Fibroblast of villous mesenchyme (primary cell): ENCODE data around the gene UPK1A. TPM values are rescaled to one million over a fixed set of nuclear protein-coding genes. Genes with fewer than 3 reads are reported as not detected.

ENCODE experiments used
- DNase-seq: peaks from one replicate; pipeline ENCODE4 v3.0.0-alpha.2; 2010; ENCODE audit warnings: low read depth
- H3K4me3 ChIP-seq: 2 replicates; pipeline ENCODE4 v1.5.1; 2011; ENCODE audit warnings: low read depth, mild to moderate bottlenecking, low read length
- CTCF ChIP-seq: IDR thresholded peaks from 2 replicates; pipeline ENCODE4 v1.5.1; 2012; ENCODE audit warnings: low read depth, mild to moderate bottlenecking, low read length; ENCODE audit not compliant: insufficient read depth
- total RNA-seq: library from RNA; depleted of rRNA; stranded (reverse); fragments of >200 nt; gene quantifications from 2 replicates; pipeline ENCODE4 v1.2.3, GENCODE V29; 2012

UPK1A gene
- total RNA-seq, 1 donor: not detected

DNA sequence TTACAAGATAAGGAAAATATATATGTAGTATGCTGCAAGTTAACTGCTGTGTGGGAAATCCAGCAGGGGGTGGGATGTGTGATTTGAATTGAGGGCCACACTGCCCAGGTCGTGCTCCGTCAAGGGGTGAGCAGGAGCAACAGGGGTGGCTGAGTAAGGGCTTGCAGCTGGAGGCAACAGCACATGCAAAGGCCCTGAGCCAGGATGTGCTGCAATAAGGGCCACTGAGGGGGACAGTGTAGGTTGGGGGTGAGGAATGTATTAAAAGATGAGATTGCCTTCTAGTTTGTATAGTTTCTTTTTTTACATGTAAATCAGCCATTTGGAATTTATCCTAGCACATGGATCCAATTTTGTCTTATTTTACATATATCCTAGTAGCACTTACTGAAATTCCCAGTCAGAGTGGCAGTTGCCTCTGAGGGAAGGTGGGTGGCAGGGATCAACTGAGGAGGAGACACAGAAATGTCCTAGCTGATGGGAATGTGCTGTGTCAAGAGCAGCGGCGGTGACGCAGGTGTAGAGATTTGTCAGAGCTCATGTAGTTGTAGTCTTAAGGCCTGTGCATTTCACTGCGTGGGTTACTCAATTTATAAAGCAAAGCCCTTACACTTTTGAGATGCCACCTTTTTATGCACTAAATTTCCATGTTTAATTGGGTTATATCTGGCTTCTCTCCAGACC lies 42.8 kb upstream of the UPK1A start:
- no peak for DNase-seq
- no peak for TF ChIP-seq CTCF
- no peak overlapping the region for H3K4me3 ChIP-seq

DNA sequence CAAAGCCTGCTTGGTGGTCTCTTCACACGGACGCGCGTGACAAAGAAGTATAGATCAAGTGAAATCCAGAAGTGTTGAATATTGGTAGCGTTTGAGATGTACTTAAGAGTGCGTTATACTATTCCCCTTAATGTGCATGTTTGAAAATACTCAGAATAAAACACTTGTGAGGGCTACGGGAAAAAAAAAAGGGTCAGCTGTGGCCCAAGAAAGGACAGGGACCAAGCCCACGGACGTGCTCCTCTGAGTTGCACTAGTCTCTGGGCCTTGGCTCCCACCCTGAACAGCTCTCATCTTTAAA lies 38.1 kb upstream of the UPK1A start:
- no peak for TF ChIP-seq CTCF
- H3K4me3 ChIP-seq: peak overlapping the region; percentile 95
- DNase-seq: no peak

GRCh38 chr19:35628565-35629331 lies 37.6 kb upstream of the UPK1A start, which contains the start of gene RBM42:
RBM42 (plus strand) TSS chr19:35629036; CDS start chr19:35629154, 118 bp downstream.
- DNase-seq: peak; percentile 99
- no peak for TF ChIP-seq CTCF
- H3K4me3 ChIP-seq: peak within 1 kb of the TSS; percentile 95

DNA sequence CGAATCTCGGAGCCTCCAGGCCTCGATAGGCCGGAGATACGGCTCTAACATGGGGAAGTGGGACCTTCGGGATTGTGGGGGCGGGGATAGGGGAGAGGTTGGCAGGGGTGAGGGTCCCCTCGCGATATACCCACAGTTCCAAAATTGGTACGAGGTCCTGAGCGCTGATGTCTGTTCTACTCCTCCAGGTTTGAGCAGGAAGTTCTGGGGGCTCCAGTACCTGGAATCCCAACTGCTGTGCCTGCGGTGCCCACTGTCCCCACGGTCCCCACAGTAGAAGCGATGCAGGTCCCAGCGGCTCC lies 37.0 kb upstream of the UPK1A start:
- H3K4me3 ChIP-seq: peak overlapping the region; percentile 95
- no peak for DNase-seq
- TF ChIP-seq CTCF: no peak

- no peak for TF ChIP-seq CTCF
- no peak overlapping the region for H3K4me3 ChIP-seq
- DNase-seq: no peak
Measured at GRCh38 chr19:35633727-35634440, 32.4 kb upstream of the UPK1A start.

- TF ChIP-seq CTCF: no peak
- no peak overlapping the region for H3K4me3 ChIP-seq
- DNase-seq: no peak
Measured at GRCh38 chr19:35636651-35637050, 29.7 kb upstream of the UPK1A start.
